ENCODE data around the gene INSL3. TPM values are rescaled to one million over a fixed set of nuclear protein-coding genes. Genes with fewer than 3 reads are reported as not detected.

The INSL3 gene
- polyA plus RNA-seq, 1 donor (not counting 4 experiments of a cell fraction or from before 2014, with no cell fraction given): not detected

- dilution Hi-C loops (cut with MboI; ENCODE audit: extremely low pct_ligation_motif_present, low sequenced_read_pairs): no loop called here
- H3K36me3 ChIP-seq (ENCODE audit: control insufficient read depth in 2 of 2, extremely low read depth in 1 of 2, insufficient read depth in 2 of 2, low read length in 2 of 2): peaks cover 0 to 3% of the 10 kb centered on the region in 2 experiments
- no peak for FAIRE-seq
- no peak overlapping the region for H3K27ac ChIP-seq (ENCODE audit: control insufficient read depth, insufficient read depth, low read length)
- H3K9me3 ChIP-seq (ENCODE audit: control insufficient read depth, low read depth, low read length): no peaks in the 10 kb centered on the region
- no peak overlapping the region for H3K9ac ChIP-seq (ENCODE audit: control insufficient read depth, extremely low read depth, insufficient read depth, low read length)
- H3K4me1 ChIP-seq (ENCODE audit: control insufficient read depth, extremely low read depth, insufficient read depth, low read length): no peaks in the 10 kb centered on the region
- no peak overlapping the region for H3K4me3 ChIP-seq (ENCODE audit: control insufficient read depth in 2 of 3, extremely low read depth in 1 of 3, insufficient read depth in 2 of 3, low read depth in 1 of 3, low read length in 3 of 3)
- H3K79me2 ChIP-seq (ENCODE audit: control insufficient read depth, insufficient read depth, low read length): no peaks in the 10 kb centered on the region
- H3K9me1 ChIP-seq (ENCODE audit: control insufficient read depth, extremely low read depth, insufficient read depth, low read length): no peaks in the 10 kb centered on the region
- no peaks in the 10 kb centered on the region for H3K27me3 ChIP-seq (ENCODE audit: control insufficient read depth, extremely low read depth, insufficient read depth, low read length)
- no peak overlapping the region for H3K4me2 ChIP-seq (ENCODE audit: control insufficient read depth, extremely low read depth, insufficient read depth, low read depth, low read length)
- H4K20me1 ChIP-seq (ENCODE audit: control insufficient read depth, extremely low read depth, insufficient read depth, low read length): no peaks in the 10 kb centered on the region
- DNase-seq (ENCODE audit: low read depth, low spot score): no peak
- no peak for TF ChIP-seq EZH2 (IDR thresholded peaks at IDR 0.05; ENCODE audit: low read length)
- TF ChIP-seq, protein P1, sequence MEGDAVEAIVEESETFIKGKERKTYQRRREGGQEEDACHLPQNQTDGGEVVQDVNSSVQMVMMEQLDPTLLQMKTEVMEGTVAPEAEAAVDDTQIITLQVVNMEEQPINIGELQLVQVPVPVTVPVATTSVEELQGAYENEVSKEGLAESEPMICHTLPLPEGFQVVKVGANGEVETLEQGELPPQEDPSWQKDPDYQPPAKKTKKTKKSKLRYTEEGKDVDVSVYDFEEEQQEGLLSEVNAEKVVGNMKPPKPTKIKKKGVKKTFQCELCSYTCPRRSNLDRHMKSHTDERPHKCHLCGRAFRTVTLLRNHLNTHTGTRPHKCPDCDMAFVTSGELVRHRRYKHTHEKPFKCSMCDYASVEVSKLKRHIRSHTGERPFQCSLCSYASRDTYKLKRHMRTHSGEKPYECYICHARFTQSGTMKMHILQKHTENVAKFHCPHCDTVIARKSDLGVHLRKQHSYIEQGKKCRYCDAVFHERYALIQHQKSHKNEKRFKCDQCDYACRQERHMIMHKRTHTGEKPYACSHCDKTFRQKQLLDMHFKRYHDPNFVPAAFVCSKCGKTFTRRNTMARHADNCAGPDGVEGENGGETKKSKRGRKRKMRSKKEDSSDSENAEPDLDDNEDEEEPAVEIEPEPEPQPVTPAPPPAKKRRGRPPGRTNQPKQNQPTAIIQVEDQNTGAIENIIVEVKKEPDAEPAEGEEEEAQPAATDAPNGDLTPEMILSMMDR (optimal IDR thresholded peaks at IDR 0.05 in 1 of 3, IDR thresholded peaks at IDR 0.05 in 1 of 3, conservative IDR thresholded peaks at IDR 0.05 in 1 of 3; ENCODE audit: extremely low read depth in 1 of 3, insufficient read depth in 2 of 3, low read length in 3 of 3): no peak
- no peak overlapping the region for H2AFZ ChIP-seq (ENCODE audit: control insufficient read depth, low read length)
Observed at GRCh38 chr19:17806945-17807344, 14.4 kb downstream of the INSL3 start.

DNA sequence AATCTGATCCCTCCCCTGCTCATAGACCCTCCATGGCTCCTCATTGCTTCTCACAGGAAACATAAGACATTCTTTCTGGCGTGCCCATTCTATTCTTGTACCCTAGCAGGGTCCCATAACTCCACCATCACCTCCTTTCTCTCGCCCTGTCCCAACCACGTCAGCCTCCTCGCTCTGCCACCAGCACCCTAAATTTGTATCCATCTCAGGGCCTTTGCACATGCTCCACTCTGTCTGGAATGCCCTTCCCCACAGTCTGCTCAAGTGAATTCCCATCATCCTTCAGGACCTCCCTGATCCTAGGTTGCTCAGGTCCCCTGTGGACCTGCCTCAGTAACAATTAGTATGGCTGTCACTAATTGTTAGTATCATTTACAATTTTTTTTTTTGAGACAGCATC is 15.9 kb downstream of the INSL3 start:
- Histone ChIP-seq H4K20me1 (ENCODE audit: control insufficient read depth, extremely low read depth, insufficient read depth, low read length) (no peaks in the 10 kb centered on the region), H3K79me2 (ENCODE audit: control insufficient read depth, insufficient read depth, low read length) (no peaks in the 10 kb centered on the region), H3K27ac (ENCODE audit: control insufficient read depth, insufficient read depth, low read length) (no peak overlapping the region), H2AFZ (ENCODE audit: control insufficient read depth, low read length) (no peak overlapping the region), H3K9me1 (ENCODE audit: control insufficient read depth, extremely low read depth, insufficient read depth, low read length) (no peaks in the 10 kb centered on the region), H3K36me3 (ENCODE audit: control insufficient read depth in 2 of 2, extremely low read depth in 1 of 2, insufficient read depth in 2 of 2, low read length in 2 of 2) (peaks cover 0 to 3% of the 10 kb centered on the region in 2 experiments), H3K27me3 (ENCODE audit: control insufficient read depth, extremely low read depth, insufficient read depth, low read length) (no peaks in the 10 kb centered on the region), H3K4me1 (ENCODE audit: control insufficient read depth, extremely low read depth, insufficient read depth, low read length) (no peaks in the 10 kb centered on the region), H3K9me3 (ENCODE audit: control insufficient read depth, low read depth, low read length) (no peaks in the 10 kb centered on the region), H3K4me3 (ENCODE audit: control insufficient read depth in 2 of 3, extremely low read depth in 1 of 3, insufficient read depth in 2 of 3, low read depth in 1 of 3, low read length in 3 of 3) (no peak overlapping the region), H3K4me2 (ENCODE audit: control insufficient read depth, extremely low read depth, insufficient read depth, low read depth, low read length) (no peak overlapping the region), H3K9ac (ENCODE audit: control insufficient read depth, extremely low read depth, insufficient read depth, low read length) (no peak overlapping the region)
- DNase-seq (ENCODE audit: low read depth, low spot score) (no peak), FAIRE-seq (no peak)
- TF ChIP-seq, protein P1 (optimal IDR thresholded peaks at IDR 0.05 in 1 of 3, IDR thresholded peaks at IDR 0.05 in 1 of 3, conservative IDR thresholded peaks at IDR 0.05 in 1 of 3; ENCODE audit: extremely low read depth in 1 of 3, insufficient read depth in 2 of 3, low read length in 3 of 3): no peak
- TF ChIP-seq EZH2 (IDR thresholded peaks at IDR 0.05; ENCODE audit: low read length): no peak
- dilution Hi-C loops (cut with MboI; ENCODE audit: extremely low pct_ligation_motif_present, low sequenced_read_pairs): no loop called here
